Stomach (tissue), 9 donors: ENCODE measurements around the gene GAPVD1. TPM values are rescaled to one million over a fixed set of nuclear protein-coding genes. Genes with fewer than 3 reads are reported as not detected.

Experiments used
- DNase-seq, 2 donors: peaks; one replicate each; pipeline versions ENCODE4 v3.0.0 to v3.0.0-alpha.2; 2013 to 2019
- H3K27ac ChIP-seq, 5 donors: fragments of 200-600 bp in 4 of 5; sonication (generic) in 4 of 5; one replicate each; pipeline ENCODE4 v1.5.1; 2013 to 2019; ENCODE audit warnings: mild to moderate bottlenecking in 1 of 5, moderate library complexity in 1 of 5
- H3K27me3 ChIP-seq, 3 donors: fragments of 200-600 bp; sonication (generic); one replicate each; pipeline ENCODE4 v1.5.1; 2017 to 2019; ENCODE audit warnings: mixed run types in 1 of 3
- H3K36me3 ChIP-seq, 4 donors: fragments of 200-600 bp; sonication (generic); 1 replicate in 3 of 4; 2 replicates in 1 of 4; pipeline ENCODE4 v1.5.1; 2016 to 2019
- H3K4me1 ChIP-seq, 4 donors: fragments of 200-600 bp; sonication (generic); one replicate each; pipeline ENCODE4 v1.5.1; 2016 to 2019
- H3K4me3 ChIP-seq, 4 donors: fragments of 200-600 bp; sonication (generic) in 3 of 4; one replicate each; pipeline ENCODE4 v1.5.1; 2016 to 2019; ENCODE audit warnings: mild to moderate bottlenecking in 1 of 4
- H3K9me3 ChIP-seq, 4 donors: fragments of 200-600 bp; sonication (generic); one replicate each; pipeline ENCODE4 v1.5.1; 2016 to 2019
- CTCF ChIP-seq, 7 experiments: fragments of 450-650 bp in 4 of 7; fragments of 200-600 bp in 3 of 7; sonication (generic) in 3 of 7; IDR thresholded peaks; one replicate each; pipeline ENCODE4 v1.5.1; 2016 to 2019; ENCODE audit warnings: antibody characterized with exemption in 7 of 7, control low read depth in 2 of 7, mild to moderate bottlenecking in 1 of 7
- EP300 ChIP-seq: sonication (generic); formaldehyde crosslinking; IDR thresholded peaks from one replicate; pipeline ENCODE4 v1.6.1; 2017; ENCODE audit warnings: antibody characterized with exemption
- POLR2A ChIP-seq, 4 donors: fragments of 450-650 bp; IDR thresholded peaks; one replicate each; pipeline ENCODE4 v1.6.1; 2016; ENCODE audit warnings: antibody characterized with exemption in 4 of 4, control low read depth in 2 of 4, mild to moderate bottlenecking in 1 of 4, moderate library complexity in 1 of 4
- POLR2AphosphoS5 ChIP-seq, 3 donors: sonication (generic); formaldehyde crosslinking; IDR thresholded peaks; one replicate each; pipeline ENCODE4 v1.6.1; 2016; ENCODE audit warnings: antibody characterized with exemption in 3 of 3
- WGBS, 5 donors: extraction: QIAGEN DNeasy Blood & Tissue Kit in 3 of 5; methylation state at CpG; one replicate each; pipeline versions ENCODE4 v1.1.5 to v1.1.7; 2013 to 2018; 5-methylcytosine and 5-hydroxymethylcytosine counted together
- intact Hi-C: fragments of 100-400 bp; cut with DNase I; formaldehyde crosslinking; loops from one replicate; pipeline ENCODE4 v1.15.1; 2023; ENCODE audit warnings: low total_unique reads
- polyA plus RNA-seq, 3 donors: library from polyadenylated mRNA; stranded (reverse); fragments of 200-250 nt; gene quantifications; one replicate each; pipeline ENCODE4 v1.2.3, GENCODE V29; 2013
- total RNA-seq, 5 donors: library from RNA; depleted of rRNA; stranded (reverse); fragments of >200 nt; gene quantifications; one replicate each; pipeline versions ENCODE4 v1.1.0 to v1.2.3, GENCODE V29; 2014 to 2016
- donor health status: healthy with polysubstance abuse.
- donor health status: Bipolar disorder and iron deficiency.
- donor health status: healthy.

Gene GAPVD1
- total and polyA plus RNA-seq, 8 donors = 3.9 to 140 (median 26.2) TPM

- Histone ChIP-seq H3K27me3 (no peaks in the 10 kb centered on the region), H3K4me3 (no peak overlapping the region), H3K27ac (no peak overlapping the region), H3K36me3 (peaks cover 54 to 99% (median 98%) of the 10 kb centered on the region in 4 donors), H3K9me3 (no peaks in the 10 kb centered on the region), H3K4me1 (no peaks in the 10 kb centered on the region)
- intact Hi-C loops = no loop called here
- TF ChIP-seq POLR2AphosphoS5 (IDR thresholded peaks at IDR 0.05) (no peak), EP300 (no peak), POLR2A (IDR thresholded peaks at IDR 0.05) (no peak), CTCF (IDR thresholded peaks at IDR 0.05) (no peak)
- peak in 1 of 2 donors; percentile 46 for DNase-seq
- WGBS, 5 donors = 61 to 72% (median 67%) methylated on average over 5 of the region's 5 CpGs
Observed at GRCh38 chr9:125361837-125362531, 100.4 kb downstream of the GAPVD1 start.

GRCh38 chr9:125366676-125367075, 105.0 kb downstream of the GAPVD1 start:
- DNase-seq = no peak
- H3K4me3 ChIP-seq = no peak overlapping the region
- H3K9me3 ChIP-seq = no peaks in the 10 kb centered on the region
- peaks cover 33 to 66% (median 61%) of the 10 kb centered on the region in 4 donors for H3K36me3 ChIP-seq
- no peaks in the 10 kb centered on the region for H3K27me3 ChIP-seq
- no peaks in the 10 kb centered on the region for H3K4me1 ChIP-seq
- TF ChIP-seq CTCF (IDR thresholded peaks at IDR 0.05) = no peak
- no peak for TF ChIP-seq POLR2A (IDR thresholded peaks at IDR 0.05)
- no peak for TF ChIP-seq POLR2AphosphoS5 (IDR thresholded peaks at IDR 0.05)
- no peak for TF ChIP-seq EP300
- 80 to 96% (median 91%) methylated on average over 5 of the region's 5 CpGs for WGBS, 5 donors
- intact Hi-C loops = no loop called here
- H3K27ac ChIP-seq = no peak overlapping the region

- intact Hi-C loops = loop anchor here (5.0 kb wide), 1 partner anchor 593 kb away; the partner anchor contains the start of gene OLFML2A
- Histone ChIP-seq H3K27me3 (no peaks in the 10 kb centered on the region), H3K27ac (no peak overlapping the region), H3K4me1 (peaks cover 8 to 14% (median 9%) of the 10 kb centered on the region in 4 donors), H3K36me3 (peaks cover 3 to 24% (median 20%) of the 10 kb centered on the region in 4 donors), H3K4me3 (no peak overlapping the region), H3K9me3 (no peaks in the 10 kb centered on the region)
- TF ChIP-seq POLR2A (IDR thresholded peaks at IDR 0.05) (no peak), EP300 (no peak), POLR2AphosphoS5 (IDR thresholded peaks at IDR 0.05) (no peak), CTCF (IDR thresholded peaks at IDR 0.05) (no peak)
- 78 to 91% (median 89%) methylated on average over 8 of the region's 8 CpGs for WGBS, 5 donors
- DNase-seq = no peak
Observed at GRCh38 chr9:125370786-125371185, 109.2 kb downstream of the GAPVD1 start.

GRCh38 chr9:125372441-125373226, 111.0 kb downstream of the GAPVD1 start:
- no peak overlapping the region for H3K4me3 ChIP-seq
- intact Hi-C loops = loop anchor here (5.0 kb wide), 1 partner anchor 595 kb away; the partner anchor contains the start of gene OLFML2A
- TF ChIP-seq CTCF (IDR thresholded peaks at IDR 0.05) (no peak), POLR2A (IDR thresholded peaks at IDR 0.05) (no peak), POLR2AphosphoS5 (IDR thresholded peaks at IDR 0.05) (no peak), EP300 (no peak)
- H3K36me3 ChIP-seq = peaks cover 0 to 8% (median 4%) of the 10 kb centered on the region in 4 donors
- DNase-seq = no peak
- WGBS, 5 donors = 74 to 82% (median 79%) methylated on average over 9 of the region's 9 CpGs
- peaks cover 8 to 14% (median 9%) of the 10 kb centered on the region in 4 donors for H3K4me1 ChIP-seq
- H3K9me3 ChIP-seq = no peaks in the 10 kb centered on the region
- H3K27ac ChIP-seq = no peak overlapping the region
- H3K27me3 ChIP-seq = peaks cover 0 to 12% (median 0%) of the 10 kb centered on the region in 3 donors
